Measurements from ENCODE around the gene SLC4A4.

Gene SLC4A4

DNA sequence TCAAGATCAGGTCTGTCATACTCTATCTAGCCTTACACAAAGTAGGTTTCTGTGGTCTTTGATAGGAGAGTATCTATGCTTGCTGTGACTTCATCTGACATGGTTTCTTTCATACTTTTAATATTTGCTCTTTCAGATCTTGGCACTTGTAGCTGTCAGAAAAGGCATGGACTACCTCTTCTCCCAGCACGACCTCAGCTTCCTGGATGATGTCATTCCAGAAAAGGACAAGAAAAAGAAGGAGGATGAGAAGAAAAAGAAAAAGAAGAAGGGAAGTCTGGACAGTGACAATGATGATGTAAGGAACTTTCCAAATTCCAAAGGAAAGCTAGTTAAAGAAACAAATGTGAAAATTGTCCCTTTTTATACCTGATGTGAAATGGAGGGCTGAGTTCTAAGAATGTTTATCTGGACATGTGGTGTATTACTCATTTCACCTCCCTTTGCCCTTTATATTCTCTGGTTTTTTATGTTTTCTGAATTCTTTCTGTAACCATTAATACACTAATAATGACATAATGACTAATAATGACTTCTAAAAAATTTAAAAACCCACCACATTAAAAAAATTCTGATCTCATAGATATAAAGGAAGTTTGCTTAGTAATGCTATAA is 221.2 kb downstream of the SLC4A4 start:
- H3K4me1 ChIP-seq, result no peaks in the 10 kb centered on the region
- no peak for DNase-seq (ENCODE audit: low spot score in 2 of 2)
- no peaks in the 10 kb centered on the region for H3K36me3 ChIP-seq (replicated peaks)
- no peak overlapping the region for H3K4me3 ChIP-seq
- no peaks in the 10 kb centered on the region for H3K9me3 ChIP-seq
- in situ Hi-C loops (cut with MboI; ENCODE audit: low sequenced_read_pairs), result no loop called here
- no peaks in the 10 kb centered on the region for H3K27me3 ChIP-seq (ENCODE audit: low read depth)

DNA sequence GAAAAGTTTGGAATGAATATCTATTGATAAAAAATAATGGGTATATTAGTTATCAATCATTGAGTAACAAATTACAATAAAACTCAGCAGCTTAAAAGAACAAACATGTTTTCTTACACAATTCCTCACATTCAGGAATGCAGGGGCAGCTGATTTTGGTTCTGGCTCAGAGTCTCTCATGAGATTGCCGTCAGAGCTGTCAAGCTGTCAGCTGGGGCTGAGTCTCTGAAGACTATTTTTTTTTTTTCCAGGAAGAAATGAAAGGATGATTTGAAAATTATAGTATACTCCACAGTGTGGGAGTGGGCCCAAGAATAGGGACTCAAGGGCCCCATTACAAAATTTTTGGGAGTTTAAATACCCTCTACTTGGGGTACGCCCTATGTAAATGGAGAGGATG is 226.0 kb downstream of the SLC4A4 start:
- Histone ChIP-seq H3K27me3 (ENCODE audit: low read depth) (no peaks in the 10 kb centered on the region), H3K4me1 (no peaks in the 10 kb centered on the region), H3K9me3 (no peaks in the 10 kb centered on the region), H3K36me3 (replicated peaks) (no peaks in the 10 kb centered on the region), H3K4me3 (no peak overlapping the region)
- in situ Hi-C loops (cut with MboI; ENCODE audit: low sequenced_read_pairs), result no loop called here
- DNase-seq (ENCODE audit: low spot score in 2 of 2), result no peak

DNA sequence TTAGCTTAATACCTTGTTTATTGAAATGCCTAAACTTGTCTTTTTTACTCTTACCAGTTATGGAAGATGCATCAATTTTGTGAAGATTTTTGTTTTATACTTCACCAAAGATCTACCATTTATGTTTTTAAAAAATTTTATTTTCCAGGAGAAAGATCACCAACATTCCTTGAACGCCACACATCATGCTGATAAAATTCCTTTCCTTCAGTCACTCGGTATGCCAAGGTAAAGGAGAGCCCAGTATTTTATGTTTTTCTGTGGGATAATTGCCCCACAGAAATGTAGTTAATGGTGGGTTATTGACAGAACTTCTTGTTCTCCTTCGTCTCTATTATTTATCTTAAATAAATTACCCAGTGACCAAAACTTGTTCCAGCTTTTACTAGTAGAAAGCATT is 228.0 kb downstream of the SLC4A4 start:
- H3K4me1 ChIP-seq, result no peaks in the 10 kb centered on the region
- in situ Hi-C loops (cut with MboI; ENCODE audit: low sequenced_read_pairs), result no loop called here
- H3K36me3 ChIP-seq (replicated peaks), result no peaks in the 10 kb centered on the region
- H3K27me3 ChIP-seq (ENCODE audit: low read depth), result no peaks in the 10 kb centered on the region
- no peak for DNase-seq (ENCODE audit: low spot score in 2 of 2)
- H3K9me3 ChIP-seq, result no peaks in the 10 kb centered on the region
- no peak overlapping the region for H3K4me3 ChIP-seq

DNA sequence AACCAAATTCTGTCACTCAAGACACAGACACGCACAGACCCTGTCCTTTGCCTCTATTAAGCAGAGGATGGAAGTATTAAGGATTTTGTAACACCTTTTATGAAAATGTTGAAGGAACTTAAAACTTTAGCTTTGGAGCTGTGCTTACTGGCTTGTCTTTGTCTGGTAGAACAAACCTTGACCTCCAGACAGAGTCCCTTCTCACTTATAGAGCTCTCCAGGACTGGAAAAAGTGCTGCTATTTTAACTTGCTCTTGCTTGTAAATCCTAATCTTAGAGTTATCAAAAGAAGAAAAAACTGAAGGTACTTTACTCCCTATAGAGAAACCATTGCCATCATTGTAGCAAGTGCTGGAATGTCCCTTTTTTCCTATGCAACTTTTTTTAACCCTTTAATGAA is 229.3 kb downstream of the SLC4A4 start:
- H3K27me3 ChIP-seq (ENCODE audit: low read depth), result no peaks in the 10 kb centered on the region
- H3K4me3 ChIP-seq, result no peak overlapping the region
- DNase-seq (ENCODE audit: low spot score in 2 of 2), result no peak
- no peaks in the 10 kb centered on the region for H3K36me3 ChIP-seq (replicated peaks)
- in situ Hi-C loops (cut with MboI; ENCODE audit: low sequenced_read_pairs), result no loop called here
- H3K4me1 ChIP-seq, result no peaks in the 10 kb centered on the region
- no peaks in the 10 kb centered on the region for H3K9me3 ChIP-seq

DNA sequence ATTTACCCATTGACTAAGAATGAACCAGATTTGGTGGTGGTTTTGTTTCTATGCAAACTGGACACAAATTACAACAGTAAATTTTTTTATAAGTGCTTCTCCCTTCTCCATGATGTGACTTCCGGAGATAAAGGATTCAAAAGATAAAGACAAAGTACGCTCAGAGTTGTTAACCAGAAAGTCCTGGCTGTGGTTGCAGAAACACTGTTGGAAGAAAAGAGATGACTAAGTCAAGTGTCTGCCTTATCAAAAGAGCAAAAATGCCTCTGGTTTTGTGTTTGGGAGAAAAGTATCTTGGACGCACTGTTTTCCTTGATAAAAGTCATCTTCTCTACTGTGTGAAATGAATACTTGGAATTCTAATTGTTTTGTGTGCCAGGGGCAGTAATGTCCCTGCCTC is 231.7 kb downstream of the SLC4A4 start:
- no peak for DNase-seq (ENCODE audit: low spot score in 2 of 2)
- no peaks in the 10 kb centered on the region for H3K36me3 ChIP-seq (replicated peaks)
- in situ Hi-C loops (cut with MboI; ENCODE audit: low sequenced_read_pairs), result no loop called here
- H3K4me1 ChIP-seq, result no peaks in the 10 kb centered on the region
- H3K27me3 ChIP-seq (ENCODE audit: low read depth), result no peaks in the 10 kb centered on the region
- H3K4me3 ChIP-seq, result no peak overlapping the region
- no peaks in the 10 kb centered on the region for H3K9me3 ChIP-seq

DNA sequence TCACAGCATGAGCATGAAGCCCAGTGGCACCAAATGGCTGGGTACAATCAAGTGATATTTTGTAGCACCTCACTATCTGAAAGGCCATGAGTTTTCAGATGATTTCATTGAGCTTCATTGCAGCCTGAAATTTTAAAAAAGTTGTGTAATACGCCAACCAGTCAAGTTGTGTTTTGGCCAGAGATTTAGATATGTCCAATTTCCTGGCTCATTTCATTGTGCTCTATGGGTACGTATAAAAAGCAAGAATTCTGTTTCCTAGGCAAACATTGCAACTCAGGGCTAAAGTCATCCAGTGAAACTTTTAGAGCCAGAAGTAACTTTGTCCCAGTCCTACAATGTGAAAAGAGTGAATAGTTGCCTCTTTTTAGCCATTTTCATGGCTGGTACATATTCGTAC is 232.5 kb downstream of the SLC4A4 start:
- Histone ChIP-seq H3K4me3 (no peak overlapping the region), H3K9me3 (no peaks in the 10 kb centered on the region), H3K36me3 (replicated peaks) (no peaks in the 10 kb centered on the region), H3K4me1 (no peaks in the 10 kb centered on the region), H3K27me3 (ENCODE audit: low read depth) (no peaks in the 10 kb centered on the region)
- in situ Hi-C loops (cut with MboI; ENCODE audit: low sequenced_read_pairs), result no loop called here
- DNase-seq (ENCODE audit: low spot score in 2 of 2), result no peak

DNA sequence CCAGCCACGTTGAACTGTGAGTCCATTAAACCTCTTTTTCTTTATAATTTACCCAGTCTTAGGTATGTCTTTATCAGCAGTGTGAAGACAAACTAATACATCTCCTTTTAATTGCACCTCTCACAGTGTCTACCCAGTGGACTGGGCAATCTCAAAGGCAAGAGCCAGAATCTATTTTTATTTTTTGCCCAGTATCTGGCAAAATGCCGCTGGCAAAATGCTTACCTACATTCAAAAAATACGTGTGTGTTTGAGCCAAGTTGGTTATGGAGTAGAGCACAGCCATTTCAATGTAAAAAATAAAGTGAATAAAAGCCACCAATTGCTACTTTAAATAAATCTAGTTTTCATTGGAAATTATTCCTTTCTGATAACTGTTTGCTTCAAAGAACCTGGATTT is 245.2 kb downstream of the SLC4A4 start:
- no peaks in the 10 kb centered on the region for H3K4me1 ChIP-seq
- no peak overlapping the region for H3K4me3 ChIP-seq
- H3K9me3 ChIP-seq, result no peaks in the 10 kb centered on the region
- H3K27me3 ChIP-seq (ENCODE audit: low read depth), result no peaks in the 10 kb centered on the region
- DNase-seq (ENCODE audit: low spot score in 2 of 2), result no peak
- no peaks in the 10 kb centered on the region for H3K36me3 ChIP-seq (replicated peaks)
- in situ Hi-C loops (cut with MboI; ENCODE audit: low sequenced_read_pairs), result no loop called here

DNA sequence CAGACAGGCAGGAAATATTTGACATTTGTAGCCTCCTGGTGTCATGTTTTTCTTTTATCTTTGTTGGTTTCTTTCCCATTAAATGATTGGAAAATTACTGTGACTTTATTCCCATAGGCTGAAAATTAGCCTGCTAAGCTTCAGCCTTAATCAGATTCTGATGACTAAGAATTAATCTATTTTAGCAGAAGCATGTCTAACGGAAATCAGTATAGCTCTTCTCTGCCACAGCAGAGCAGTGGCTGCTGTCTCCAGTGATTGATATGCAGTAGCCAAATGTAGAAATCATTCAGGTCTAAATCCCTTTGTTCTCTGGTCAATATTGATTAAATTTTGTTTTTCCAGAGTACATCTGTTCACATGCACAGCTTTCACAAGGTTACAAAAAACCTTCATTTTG is 245.8 kb downstream of the SLC4A4 start:
- in situ Hi-C loops (cut with MboI; ENCODE audit: low sequenced_read_pairs), result no loop called here
- Histone ChIP-seq H3K4me1 (no peaks in the 10 kb centered on the region), H3K9me3 (no peaks in the 10 kb centered on the region), H3K27me3 (ENCODE audit: low read depth) (no peaks in the 10 kb centered on the region), H3K4me3 (no peak overlapping the region), H3K36me3 (replicated peaks) (no peaks in the 10 kb centered on the region)
- DNase-seq (ENCODE audit: low spot score in 2 of 2), result no peak

DNA sequence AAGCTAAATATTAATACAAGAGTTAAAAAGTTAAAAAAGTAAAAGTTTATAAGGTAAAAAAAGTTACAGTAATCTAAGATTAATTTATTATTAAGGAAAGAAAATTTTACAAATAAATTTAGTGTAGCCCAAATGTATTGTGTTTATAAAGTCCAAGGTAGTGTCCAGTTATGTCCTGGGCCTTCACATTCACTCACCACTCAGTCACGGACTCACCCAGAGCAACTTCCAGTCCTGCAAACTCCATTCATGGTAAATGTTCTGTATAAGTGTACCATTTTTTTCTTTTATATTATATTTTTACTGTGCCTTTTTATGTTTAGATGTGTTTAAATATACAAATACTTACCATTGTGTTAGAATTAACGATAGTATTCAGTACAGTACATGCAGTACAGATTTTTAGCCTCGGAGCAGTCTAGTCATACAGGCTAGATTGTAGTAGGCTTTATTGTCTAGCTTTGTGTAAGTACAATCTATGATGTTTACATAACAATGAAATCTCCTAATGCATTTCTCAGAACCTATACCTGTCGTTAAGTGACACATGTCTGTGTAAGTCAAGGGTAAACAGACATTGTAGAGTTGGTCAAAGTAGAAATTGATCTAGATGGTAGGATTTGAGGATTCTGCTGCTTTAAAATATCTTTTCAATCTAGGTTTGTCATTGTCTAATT is 247.4 kb downstream of the SLC4A4 start:
- peak in 1 of 2 experiments; percentile 36 for DNase-seq (ENCODE audit: low spot score in 2 of 2)
- Histone ChIP-seq H3K27me3 (ENCODE audit: low read depth) (no peaks in the 10 kb centered on the region), H3K9me3 (no peaks in the 10 kb centered on the region), H3K4me3 (no peak overlapping the region), H3K4me1 (no peaks in the 10 kb centered on the region), H3K36me3 (replicated peaks) (no peaks in the 10 kb centered on the region)
- in situ Hi-C loops (cut with MboI; ENCODE audit: low sequenced_read_pairs), result no loop called here

DNA sequence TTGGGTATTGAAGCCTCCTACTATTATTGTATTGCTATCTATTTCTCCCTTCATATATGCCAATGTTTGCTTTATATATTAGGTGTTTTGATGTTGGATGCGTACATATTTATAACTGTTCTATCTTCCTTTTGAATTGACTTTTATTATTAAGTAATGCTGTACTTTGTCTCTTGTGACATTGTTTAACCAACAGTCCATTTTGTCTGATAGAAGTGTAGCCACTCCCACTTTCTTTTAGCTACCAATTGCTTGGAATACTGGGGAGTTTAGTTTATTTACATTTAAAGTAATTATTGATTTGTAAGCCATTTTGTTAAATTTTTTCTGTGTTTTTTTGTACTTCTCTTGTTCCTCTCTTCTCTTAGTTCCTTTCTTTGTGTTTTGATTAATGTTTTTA is 249.2 kb downstream of the SLC4A4 start:
- no peaks in the 10 kb centered on the region for H3K36me3 ChIP-seq (replicated peaks)
- no peaks in the 10 kb centered on the region for H3K27me3 ChIP-seq (ENCODE audit: low read depth)
- no peak for DNase-seq (ENCODE audit: low spot score in 2 of 2)
- no peaks in the 10 kb centered on the region for H3K4me1 ChIP-seq
- H3K9me3 ChIP-seq, result no peaks in the 10 kb centered on the region
- no peak overlapping the region for H3K4me3 ChIP-seq
- in situ Hi-C loops (cut with MboI; ENCODE audit: low sequenced_read_pairs), result no loop called here

DNA sequence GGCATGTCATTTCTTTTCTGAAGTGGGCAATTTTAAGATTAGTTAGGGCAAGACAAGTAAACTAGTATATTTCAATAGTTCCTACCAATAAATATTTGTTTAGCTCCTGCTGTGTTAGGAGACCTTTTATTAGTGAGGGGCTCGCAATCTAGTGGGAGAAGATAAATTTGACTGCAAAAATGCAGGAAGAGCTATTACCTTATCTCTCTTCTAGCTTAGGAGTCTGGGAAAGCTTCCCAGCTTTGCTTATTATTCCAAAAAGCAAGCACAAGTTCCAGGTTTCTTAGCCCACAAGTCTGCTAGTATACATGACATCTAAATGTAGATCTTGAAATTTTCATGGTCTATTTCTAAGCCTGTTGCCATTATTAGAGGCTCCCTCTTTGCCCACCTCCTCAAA is 254.0 kb downstream of the SLC4A4 start:
- Histone ChIP-seq H3K9me3 (no peaks in the 10 kb centered on the region), H3K27me3 (ENCODE audit: low read depth) (no peaks in the 10 kb centered on the region), H3K4me1 (no peaks in the 10 kb centered on the region), H3K4me3 (no peak overlapping the region), H3K36me3 (replicated peaks) (no peaks in the 10 kb centered on the region)
- no peak for DNase-seq (ENCODE audit: low spot score in 2 of 2)
- in situ Hi-C loops (cut with MboI; ENCODE audit: low sequenced_read_pairs), result no loop called here

DNA sequence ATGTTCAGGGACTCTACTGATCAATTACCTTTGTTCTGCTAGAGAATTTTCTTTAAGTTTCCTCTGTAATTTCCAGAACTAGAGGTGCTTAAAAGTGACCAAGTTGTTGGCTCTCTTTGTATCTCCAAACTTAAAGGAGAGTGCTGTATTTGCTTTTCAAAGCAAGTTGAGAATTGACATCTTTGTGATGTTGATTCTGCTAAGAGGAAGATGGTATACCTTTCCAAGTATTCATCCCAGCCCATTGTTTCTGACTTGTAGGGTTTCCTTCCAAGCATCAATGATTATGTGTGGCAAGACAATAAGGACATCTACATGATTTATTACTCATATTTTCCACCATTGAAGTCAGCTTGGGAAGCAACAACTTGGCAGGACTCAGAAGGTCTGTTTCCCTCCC is 254.5 kb downstream of the SLC4A4 start:
- Histone ChIP-seq H3K4me3 (no peak overlapping the region), H3K36me3 (replicated peaks) (no peaks in the 10 kb centered on the region), H3K27me3 (ENCODE audit: low read depth) (peaks cover under 1% of the 10 kb centered on the region; the same call in 1 of the 2 replicates), H3K4me1 (no peaks in the 10 kb centered on the region), H3K9me3 (no peaks in the 10 kb centered on the region)
- in situ Hi-C loops (cut with MboI; ENCODE audit: low sequenced_read_pairs), result no loop called here
- no peak for DNase-seq (ENCODE audit: low spot score in 2 of 2)

DNA sequence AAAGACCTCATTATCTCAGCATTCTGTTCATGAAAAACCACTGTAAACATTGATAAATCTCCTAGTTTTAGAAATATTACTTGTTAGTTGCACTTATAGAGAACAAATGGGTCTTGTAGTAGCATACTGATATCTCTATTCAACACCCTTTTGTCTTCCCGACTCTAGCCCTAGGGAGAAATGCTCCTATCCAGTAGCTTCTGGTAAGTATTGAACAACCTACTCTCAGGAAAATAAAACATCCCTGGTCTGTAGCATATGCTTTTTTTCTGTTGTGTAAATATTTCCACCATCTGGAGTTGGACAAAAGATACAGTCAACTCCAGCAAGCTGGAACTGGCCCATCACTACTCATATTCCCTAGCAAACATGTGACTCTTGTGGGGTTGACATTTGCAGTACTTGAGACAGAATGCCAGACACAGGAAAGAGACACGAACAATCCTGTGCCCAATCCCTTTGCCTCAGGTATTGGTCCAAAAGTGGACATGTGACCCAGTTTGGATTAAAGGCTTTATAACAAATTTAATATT is 256.8 kb downstream of the SLC4A4 start:
- DNase-seq (ENCODE audit: low spot score in 2 of 2), result no peak
- in situ Hi-C loops (cut with MboI; ENCODE audit: low sequenced_read_pairs), result no loop called here
- Histone ChIP-seq H3K36me3 (replicated peaks) (no peaks in the 10 kb centered on the region), H3K27me3 (ENCODE audit: low read depth) (peaks cover 2% of the 10 kb centered on the region; the same call in 1 of the 2 replicates), H3K4me3 (no peak overlapping the region), H3K9me3 (no peaks in the 10 kb centered on the region), H3K4me1 (no peaks in the 10 kb centered on the region)

DNA sequence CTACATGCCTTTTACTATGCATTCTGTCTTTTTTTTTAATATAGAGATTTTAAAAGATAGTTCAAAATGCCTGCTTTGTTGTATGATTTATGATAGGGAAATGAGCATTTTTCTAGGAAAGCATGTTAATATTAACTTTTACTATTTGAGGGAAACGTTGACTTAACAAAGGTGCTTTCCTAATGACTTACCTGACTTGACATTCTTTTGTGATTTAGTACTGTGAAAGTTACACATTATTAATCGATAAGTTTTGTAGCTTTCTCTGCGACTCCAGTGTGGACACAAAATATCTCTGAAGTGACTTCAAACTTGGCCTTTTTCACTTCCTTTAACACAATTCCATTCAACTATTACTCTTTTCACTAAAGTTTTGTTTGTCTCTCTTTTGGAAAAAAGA is 260.8 kb downstream of the SLC4A4 start:
- peaks cover 2% of the 10 kb centered on the region; the same call in 1 of the 2 replicates for H3K27me3 ChIP-seq (ENCODE audit: low read depth)
- in situ Hi-C loops (cut with MboI; ENCODE audit: low sequenced_read_pairs), result no loop called here
- H3K4me1 ChIP-seq, result no peaks in the 10 kb centered on the region

More for the DNA sequence above, 260.8 kb downstream of the SLC4A4 start:
- no peak overlapping the region for H3K4me3 ChIP-seq
- no peak for DNase-seq (ENCODE audit: low spot score in 2 of 2)
- H3K36me3 ChIP-seq (replicated peaks), result no peaks in the 10 kb centered on the region
- no peaks in the 10 kb centered on the region for H3K9me3 ChIP-seq

All from HAP-1 (cell line).